Left kidney (tissue), 2 donors: ENCODE results near the gene THTPA. TPM values are rescaled to one million over a fixed set of nuclear protein-coding genes. Genes with fewer than 3 reads are reported as not detected.

Experiments
- DNase-seq: peaks from one replicate; pipeline ENCODE4 v3.0.0-alpha.2; 2013
- polyA plus RNA-seq: library from polyadenylated mRNA; unstranded; fragments of 120-200 nt; gene quantifications from one replicate; pipeline ENCODE4 v1.2.1, GENCODE V29; 2013; ENCODE audit not compliant: insufficient read length

Gene THTPA
- polyA plus RNA-seq, 1 donor = 19.4 TPM

DNA sequence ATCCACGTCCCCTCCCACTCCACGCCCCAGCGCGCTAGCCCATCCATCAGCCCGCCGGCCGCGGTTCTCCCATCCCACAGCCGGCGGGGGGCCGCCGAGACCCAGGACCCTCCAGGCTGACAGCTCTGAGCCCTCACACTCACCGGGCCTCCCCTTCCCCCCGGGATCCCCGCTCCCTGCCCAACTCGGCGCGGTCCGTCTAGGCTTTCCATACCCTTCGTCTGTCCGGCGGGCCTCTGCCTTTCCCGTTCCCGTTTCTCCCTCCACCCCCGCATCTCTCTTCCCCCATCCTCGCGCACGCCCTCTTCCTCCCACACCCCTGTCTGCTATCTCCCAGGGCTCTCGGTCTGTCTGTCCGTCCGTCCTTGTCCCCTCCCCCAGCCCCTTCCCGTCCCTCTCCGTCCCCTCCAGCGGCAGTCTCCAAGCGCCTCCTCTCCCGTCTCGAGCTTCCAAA is 5.2 kb upstream of the THTPA start:
- DNase-seq = no peak

DNA sequence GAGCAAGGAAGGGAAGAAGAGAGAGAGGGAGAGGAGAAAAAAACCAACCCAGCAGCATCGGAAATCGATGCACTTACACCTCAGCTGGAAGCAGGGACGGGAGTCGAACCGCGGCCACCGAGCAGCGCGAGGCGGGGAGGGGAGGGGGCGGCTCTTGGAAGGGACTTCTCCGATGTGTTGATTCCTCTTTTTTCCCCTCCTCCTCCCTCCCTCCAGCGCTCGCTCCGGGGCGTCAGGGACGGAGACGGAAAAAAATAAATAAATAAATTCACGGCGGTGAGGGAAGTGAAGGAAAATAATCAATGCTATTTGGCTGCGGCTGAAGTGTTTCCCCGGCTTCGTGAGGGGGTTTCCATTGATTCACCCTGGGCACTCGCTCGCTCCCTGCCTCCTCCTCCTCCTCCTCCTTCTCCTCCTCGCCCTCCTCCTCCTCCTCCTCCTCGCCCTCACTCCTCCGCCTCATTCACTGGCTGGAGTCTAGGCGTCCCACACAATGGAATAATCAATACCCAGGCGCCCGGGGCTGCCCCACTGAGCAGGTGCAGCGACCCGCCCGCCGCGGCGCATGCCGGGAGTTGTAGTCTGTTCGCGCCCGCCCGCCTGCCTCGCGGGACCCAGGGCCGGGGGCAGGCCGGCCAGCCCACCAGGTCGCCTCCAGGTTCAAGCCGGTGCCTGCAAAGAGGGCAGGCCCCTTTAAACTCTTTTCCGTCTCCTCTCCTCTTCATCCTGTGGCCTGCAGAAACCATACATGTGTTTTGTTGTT is 4.6 kb upstream of the THTPA start, which contains the start of gene ZFHX2:
Gene ZFHX2 (minus strand): TSS at position 500 of the 763 bp plus-strand sequence. CDS start 16,440 bp downstream, outside the sequence.
- DNase-seq = no peak

DNA sequence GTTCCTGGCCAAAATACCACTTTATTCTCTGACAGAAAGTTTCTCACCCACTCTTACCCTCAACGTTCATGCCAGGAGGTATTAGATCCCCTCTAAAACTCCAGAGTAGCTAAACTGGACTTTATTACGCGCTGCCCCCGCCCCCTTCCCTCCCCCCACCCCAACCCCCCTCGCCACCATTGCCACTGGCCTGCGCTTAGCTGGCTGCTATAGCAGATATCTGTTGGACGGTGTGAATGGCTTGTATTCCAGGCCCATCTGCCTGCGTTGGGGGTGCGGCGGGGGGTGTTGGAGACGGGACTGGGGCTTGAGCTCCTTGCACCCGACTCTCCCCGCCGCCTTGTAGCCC is 564 bp upstream of the THTPA start:
- no peak for DNase-seq

DNA sequence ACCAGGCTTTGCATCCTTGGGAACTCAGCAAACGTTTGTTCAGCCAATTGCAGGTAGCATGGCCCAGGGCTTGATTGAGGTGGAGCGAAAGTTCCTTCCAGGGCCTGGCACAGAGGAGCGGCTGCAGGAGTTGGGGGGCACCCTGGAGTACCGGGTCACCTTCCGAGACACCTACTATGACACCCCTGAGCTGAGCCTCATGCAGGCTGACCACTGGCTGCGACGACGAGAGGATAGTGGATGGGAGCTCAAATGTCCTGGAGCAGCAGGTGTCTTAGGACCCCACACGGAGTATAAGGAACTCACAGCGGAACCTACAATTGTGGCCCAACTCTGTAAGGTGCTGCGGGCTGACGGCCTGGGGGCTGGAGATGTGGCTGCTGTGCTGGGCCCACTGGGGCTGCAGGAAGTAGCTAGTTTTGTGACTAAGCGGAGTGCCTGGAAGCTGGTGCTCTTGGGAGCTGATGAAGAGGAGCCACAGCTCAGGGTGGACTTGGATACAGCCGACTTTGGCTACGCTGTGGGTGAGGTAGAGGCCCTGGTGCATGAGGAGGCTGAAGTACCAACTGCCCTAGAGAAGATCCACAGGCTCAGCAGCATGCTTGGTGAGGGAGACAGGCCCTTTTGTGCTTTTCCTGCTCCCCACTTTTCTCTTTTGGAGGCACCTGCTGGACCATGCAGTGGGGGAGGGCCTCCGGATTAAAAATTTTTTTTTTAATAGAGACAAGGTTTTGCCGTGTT is 799 bp downstream of the THTPA start:
- no peak for DNase-seq

DNA sequence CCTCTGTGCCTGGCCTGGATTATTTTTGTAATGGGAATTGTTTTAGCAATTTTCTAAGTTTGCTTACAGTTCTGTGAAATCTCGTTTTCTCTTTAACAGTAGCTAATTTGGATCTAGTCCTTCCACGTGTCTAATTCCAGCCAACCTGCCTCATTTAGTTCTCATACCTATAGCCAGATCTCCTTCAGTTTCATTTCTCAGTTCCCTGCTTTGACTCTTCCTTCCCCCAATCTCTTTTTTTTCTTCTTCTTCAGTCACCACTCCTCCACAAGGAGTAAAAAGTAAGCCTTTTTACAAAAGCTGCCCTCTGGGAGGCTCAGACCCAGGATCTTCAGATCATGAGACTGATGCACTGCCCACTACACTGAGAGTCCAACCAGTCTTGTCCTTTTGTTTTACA is 1.4 kb downstream of the THTPA start:
- DNase-seq = no peak

DNA sequence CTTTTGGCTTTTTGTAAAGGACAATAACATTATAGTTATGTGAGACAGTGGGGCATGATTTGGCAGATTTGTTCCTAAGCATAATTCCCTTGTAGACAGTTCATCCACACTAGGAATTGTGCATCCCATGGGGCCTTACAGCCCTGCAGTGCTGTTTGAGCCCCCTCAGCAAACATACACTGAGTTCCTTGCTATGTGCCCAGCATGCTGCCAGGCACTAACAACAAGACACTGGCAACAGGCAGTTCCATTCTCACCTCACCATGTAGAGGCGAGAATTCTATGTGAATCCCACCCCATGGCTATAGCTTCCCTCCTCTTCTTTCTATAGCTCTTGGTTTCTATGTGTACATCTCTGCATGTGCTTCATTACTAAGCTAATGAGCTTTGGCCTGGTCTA is 1.9 kb downstream of the THTPA start:
- DNase-seq = no peak

DNA sequence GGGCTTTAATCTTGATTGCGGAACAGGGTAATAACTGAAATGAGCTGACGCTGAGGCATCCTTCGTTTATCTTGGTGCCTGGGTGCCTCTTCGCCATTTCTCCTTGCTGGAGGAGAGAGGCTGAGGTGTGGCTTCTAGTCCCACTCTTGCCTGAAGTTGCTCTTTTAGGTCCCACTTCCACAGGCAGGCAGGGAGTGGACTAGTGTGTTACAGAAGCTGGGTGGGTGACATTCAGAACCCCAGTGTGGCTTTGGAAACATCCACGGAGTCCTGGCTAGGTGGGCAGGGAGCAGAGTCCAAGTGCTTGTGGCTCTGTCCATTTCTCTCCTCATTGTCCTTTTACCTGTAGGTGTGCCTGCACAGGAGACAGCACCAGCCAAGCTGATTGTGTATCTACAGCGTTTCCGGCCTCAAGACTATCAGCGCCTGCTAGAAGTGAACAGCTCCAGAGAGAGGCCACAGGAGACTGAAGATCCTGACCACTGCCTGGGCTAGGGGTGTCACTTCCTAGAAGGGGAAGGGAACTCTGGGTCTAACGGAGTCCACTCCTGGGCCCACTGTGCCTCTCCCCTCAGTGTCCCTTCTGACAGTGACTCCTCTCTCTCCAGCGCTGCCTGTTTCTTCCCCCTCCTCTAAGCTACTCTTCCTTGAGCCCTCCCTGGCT is 2.4 kb downstream of the THTPA start:
- DNase-seq = no peak

DNA sequence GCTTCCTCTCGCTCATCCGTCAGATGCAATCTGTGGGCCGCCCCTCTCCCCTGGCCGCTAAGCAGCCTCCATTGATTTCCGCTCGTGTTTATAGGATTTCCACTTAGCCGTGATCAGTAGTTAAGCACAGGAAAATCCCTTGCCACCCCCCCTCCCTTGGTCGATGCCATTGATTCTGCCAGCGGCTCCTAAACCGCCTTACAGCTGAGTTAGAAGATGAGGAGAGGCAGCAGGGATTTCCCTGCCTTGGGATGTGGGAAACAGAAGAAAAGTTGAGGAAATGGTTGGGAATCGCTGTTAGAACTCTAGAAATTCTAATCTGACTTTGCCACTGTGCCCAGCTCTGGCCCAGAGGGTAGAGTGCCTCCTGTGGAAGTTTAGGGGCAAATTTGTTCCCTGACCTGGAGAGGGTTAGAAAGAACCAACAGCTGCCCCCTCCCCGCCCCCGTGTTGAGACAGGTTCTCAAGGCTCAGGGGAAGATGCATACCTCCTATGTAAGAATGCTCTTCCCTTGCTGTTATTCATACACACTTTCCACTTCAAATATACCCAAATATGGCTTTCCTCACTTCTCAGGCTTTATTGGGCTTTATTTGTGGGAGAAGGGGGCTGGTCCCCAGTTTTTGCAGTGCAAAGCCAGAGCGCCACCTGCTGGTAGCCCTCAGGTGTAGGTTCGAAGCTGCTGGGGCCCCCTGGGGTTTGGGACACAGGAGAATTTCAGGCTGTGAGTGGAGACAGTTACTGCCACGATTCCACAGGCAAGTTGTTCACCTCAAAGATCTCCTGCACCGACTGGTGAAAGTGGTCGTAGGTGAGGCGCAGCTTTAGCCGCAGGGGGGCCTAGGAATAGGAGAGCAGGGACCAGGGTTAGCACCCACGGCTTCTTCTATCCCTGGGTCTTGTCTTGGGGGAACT is 3.2 kb downstream of the THTPA start:
- no peak for DNase-seq

DNA sequence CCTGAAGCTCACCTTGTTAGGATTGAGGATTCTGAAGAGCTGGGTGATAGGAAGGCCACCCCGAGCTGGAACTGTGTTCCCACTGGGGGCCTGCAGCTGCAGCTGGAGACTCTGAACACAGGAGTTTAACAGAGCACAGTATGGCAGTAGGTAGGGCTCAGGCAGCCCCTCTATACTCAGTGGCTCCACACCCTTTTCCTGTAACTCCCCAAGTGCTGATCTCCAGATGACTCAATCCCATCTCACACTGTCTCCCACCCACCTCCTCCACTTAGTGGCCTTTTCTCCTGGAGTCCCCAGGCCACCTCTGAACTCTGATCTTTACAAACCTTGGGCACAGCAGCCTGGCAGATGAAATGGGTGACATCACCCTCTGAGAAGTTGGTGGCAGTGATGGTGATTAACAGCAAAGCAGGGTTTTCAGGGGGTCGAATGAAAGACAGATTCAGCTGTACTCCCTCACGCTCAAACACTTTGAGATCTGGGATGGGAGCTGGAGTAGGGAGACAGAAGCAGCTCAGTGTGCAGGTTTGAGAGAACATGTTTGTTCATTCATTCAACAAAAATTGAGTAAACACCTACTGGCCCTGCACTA is 4.0 kb downstream of the THTPA start:
- no peak for DNase-seq

DNA sequence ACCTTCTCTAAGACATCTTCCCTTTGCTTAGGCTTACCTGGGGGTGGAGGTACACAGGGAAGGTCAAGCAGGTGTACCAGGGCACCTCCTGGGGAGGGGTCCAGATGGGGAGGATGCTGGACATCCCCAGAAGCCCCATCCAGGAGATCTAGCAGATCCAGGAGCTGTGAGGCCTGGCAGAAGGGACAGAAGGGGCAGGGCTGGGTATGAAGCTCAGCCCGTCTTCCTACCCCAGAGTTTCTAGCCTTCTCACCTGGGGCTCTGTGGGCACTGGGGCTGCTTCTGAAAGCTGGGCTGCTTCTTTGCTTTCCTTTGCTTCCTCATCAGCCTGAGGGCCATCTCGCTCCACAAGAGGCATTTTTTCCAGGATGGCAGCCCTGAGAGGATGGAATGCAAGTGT is 5.2 kb downstream of the THTPA start:
- no peak for DNase-seq

DNA sequence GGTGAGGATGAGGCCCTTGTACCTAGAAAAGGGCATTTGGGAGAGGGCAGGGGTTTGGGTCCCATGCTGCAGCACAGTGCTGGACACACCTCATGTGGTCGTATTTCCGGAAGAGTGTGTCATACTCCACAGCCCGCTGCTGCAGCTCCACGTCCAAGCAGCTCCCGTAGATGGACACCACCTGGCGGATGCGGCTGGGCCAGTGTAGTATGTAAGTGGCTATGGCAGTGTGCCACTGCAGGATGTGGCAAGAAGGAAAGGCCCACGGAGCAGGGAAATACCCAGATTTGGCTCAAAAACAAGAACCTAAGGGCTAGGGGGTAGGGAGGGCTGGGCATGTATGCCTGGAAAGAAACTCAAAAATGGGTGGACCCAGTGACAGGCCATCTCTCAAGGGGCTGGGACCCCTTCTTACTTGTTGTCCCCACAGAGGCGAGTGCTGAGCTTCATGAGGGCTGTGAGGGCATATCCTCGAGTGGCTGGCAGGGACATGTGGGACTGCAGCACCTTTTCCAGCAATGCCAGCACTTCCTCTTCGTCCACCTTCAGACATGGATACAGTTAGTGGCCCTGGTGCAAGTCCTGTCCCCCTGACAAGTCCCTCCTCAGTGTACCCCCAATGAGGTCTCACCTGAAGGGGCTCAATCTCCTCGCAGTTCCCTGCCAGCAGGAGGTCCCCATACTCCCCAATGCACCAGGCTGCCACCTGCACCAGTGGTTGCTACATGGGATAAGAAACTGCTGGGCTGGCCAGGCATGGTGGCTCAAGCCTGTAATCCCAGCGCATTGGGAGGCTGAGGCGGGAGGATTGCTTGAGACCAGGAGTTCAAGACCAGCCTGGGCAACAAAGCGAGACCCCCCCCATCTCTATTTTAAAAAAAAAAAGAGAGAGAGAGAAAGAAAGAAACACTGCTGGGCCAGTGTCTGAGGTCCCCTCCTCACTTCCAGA is 6.1 kb downstream of the THTPA start:
- DNase-seq = no peak

DNA sequence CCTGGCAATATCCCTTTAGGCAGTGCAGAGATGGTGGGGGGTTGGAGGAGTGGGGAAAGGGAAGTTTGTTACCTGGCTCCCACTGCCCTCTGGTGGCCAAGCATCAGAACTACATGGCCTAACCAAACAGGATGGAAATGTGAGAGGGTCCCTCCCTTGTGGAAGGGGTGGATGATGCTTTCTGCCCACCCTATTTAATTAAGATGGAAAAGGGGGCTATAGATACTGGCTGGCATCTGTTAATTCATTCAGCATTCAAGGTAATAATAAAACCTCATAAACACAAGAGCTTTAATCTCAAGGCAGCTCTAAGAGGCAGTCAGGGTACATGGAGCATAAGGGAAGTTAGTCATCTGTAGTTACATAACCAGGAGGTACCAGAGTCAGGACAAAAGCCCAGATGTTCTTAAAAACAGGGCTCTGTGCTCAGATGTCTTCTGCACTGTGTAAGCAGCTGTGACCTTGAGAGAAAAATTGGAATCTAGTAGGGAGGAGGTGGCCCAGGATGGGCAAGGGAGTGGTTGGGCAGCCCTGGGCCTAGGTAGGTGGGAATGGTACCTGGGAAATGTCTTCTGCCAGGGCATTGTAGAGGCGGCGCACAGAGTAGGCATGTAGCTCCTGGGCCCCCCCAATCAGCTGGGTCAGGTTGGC is 6.9 kb downstream of the THTPA start:
- no peak for DNase-seq

DNA sequence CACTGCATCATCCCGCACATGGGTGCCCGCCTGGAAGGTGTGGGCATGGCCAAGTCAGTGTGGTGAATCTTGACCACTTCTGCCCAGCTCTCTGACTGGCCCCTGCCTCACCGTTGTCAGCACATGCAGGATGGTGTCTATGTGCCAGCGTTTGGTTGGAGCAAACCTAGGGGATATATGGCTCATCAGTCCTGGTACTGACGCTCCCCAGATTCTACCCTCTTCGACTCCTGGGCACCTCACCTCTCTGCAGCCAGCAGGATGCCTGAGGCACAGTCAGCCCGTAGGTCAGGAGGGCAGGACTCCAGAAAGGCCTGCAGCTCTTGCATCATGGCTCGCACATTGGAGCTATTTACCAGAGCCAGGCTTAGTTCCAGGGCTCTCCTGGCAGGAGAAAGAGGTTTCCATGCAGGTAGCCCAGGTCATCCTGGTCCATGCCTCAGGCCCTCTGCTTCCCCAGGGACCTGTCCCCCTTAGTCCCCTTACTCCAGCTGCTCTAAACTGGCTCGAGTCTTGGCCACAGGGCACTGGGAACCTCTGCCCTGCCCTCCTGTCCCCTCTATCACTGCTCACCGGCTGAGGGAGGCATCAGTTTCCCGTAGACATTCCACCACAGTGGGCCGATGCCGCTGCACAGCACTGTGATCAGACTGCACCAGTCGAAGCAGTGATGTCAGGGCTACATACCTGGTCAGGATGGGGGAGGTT is 7.6 kb downstream of the THTPA start:
- DNase-seq = no peak

DNA sequence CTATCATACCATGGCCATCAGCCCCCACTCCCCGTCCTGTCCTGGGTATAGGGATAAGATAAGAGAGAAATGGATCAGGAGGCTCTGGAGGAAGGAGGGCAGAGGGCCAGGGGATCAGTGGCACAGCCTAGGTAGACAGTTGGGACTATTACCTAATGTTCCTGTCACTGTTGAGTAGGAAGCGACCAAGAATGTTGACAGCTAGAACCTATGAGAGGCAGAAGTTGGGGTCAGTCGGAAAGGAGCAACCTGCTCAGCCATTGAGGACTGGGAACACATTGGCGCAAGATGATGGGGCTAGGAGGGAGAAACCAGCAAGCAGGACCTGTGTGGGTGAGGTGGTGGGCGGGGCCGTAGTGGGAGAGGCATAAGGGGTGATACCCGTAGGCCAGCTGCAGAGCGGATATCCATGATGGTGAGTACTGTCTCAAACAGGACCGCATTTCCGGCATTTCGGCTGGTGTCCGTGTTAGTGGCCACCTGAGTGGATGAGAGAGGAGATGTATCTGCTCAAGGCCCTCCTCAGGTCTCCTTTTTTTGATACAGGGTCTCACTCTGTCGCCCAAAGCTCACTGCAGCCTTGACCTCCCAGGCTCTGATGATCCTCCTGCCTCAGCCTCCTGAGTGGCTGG is 8.2 kb downstream of the THTPA start:
- DNase-seq = no peak

DNA sequence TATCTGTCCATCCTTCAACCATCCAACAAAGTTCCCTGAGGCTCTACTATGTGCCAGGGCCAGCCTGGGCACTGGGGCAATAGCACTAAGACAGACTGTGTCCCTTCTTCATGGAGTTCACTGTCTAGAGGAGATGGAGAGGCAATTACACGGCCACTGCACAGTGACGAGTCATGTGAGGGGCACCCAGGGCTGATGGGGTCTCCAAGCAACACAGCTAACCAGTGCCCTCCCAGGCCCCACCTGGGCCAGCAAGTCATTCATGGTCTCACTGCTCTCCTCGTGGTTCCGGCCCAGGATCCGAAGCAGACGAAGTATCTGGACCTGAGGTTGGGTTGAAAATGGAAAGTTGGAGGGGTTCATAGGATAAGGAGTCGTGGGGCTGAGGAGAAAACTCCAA is 8.8 kb downstream of the THTPA start:
- no peak for DNase-seq

DNA sequence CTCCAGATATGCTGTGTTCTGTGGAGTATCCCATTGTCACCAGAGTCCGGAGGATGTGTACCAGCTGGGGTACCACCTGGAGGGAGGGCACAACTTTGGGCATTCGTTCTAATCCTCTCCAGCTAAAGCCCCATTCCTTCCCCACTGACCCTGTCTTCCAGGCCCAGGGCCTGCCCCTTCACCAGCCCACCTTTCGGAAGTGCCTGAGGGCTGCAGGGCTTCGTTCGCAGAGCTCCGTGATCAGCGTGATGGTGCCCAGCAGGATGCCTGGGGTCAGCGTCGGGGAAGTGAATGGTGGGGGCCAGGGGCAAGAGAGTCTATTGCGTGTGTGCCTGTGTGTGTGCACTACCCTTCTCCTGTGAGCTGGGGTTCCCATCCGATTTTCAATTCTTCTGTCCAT is 9.6 kb downstream of the THTPA start:
- no peak for DNase-seq

DNA sequence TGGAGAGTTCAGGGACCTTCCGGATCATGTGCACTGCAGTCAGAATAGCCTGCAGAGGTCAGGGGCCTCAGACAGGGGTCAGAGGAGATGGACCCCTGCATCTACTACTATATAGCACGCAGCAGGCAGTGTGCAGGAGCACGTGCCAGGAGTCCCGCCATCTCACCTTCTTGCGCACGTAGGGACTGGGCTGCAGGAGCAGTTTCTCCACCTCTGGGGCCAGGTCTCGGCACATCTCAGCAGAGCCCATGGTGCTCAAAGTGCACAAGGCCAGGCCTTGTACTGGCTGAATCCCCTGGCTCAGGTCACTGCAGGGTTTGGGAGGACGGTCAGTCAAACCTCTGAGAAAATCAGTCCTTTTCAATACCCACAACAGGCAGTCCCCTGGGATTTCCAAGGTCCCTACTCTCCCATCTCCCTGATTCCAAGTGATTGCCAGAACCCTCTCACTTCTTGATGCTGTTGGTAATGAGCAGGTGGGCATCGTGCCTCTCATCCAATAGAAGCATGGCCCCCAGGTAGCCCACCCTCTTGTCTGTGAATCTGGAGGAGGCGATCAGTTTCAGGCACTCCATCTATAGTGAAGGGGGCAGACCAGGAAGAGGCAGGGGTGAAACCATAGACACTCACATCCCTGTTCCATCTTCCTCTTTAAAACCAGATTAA is 10.2 kb downstream of the THTPA start:
- DNase-seq = no peak

DNA sequence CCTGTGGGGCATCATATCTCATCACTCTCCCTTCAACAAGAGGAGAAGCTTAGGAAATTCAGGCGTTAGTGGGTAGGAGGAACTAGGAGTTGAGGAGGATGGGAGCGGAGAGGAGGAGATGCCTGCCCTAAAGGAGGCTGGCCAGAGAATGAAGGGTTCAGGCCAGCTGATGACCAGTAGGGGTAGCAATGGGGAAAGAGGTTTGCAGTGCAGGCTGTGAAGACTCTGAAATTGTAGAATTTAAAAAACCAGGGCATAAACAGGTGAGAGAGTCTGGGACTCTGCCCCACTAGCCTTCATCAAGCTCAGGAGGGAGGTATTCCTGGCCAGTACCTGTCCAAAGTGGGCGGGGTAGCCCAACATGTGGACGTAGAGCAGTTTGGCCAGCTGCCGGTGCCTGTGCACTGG is 10.7 kb downstream of the THTPA start:
- DNase-seq = no peak
